Measurements from ENCODE around the gene CTR9. TPM values are rescaled to one million over a fixed set of nuclear protein-coding genes. Genes with fewer than 3 reads are reported as not detected.

CTR9 gene
- total and polyA plus RNA-seq, 9 of the 15 experiments (the other 6 are each of a cell fraction or from before 2014, with no cell fraction given) = 25.4 to 79.3 (median 47.3) TPM

GRCh38 chr11:10777393-10777793 is 26.3 kb downstream of the CTR9 start:
- no peak overlapping the region for H3K9ac ChIP-seq (ENCODE audit: insufficient read depth in 1 of 2, low read depth in 2 of 2, low read length in 2 of 2)
- H3K9me3 ChIP-seq (replicated peaks; ENCODE audit: control insufficient read depth, insufficient read depth, low read depth, low read length) = no peaks in the 10 kb centered on the region
- ChIA-PET CTCF (ENCODE audit: low intra/inter-chr PET ratio) (no interaction called here), POLR2A (interaction anchor here (1.4 kb wide), 1 partner anchor 15 kb away, joined by 5 read pairs; no protein-coding TSS in a partner anchor)
- no peak overlapping the region for H3K4me3 ChIP-seq
- intact Hi-C loops (cut with micrococcal nuclease) (no loop called here), in situ Hi-C loops (cut with MboI) (loop anchor here (25.0 kb wide), 1 partner anchor 485 kb away; no protein-coding TSS in a partner anchor)
- no peaks in the 10 kb centered on the region for H3K9me1 ChIP-seq (ENCODE audit: control insufficient read depth, insufficient read depth, low read length)
- DNase-seq (ENCODE audit: extremely low read depth in 1 of 4, low spot score in 3 of 4) (no peak), FAIRE-seq (no peak), ATAC-seq (no peak)
- H3K27me3 ChIP-seq (ENCODE audit: control insufficient read depth in 2 of 2, insufficient read depth in 2 of 2, low read length in 2 of 2) = no peaks in the 10 kb centered on the region
- no peak overlapping the region for H3K27ac ChIP-seq (ENCODE audit: extremely low read depth, low read depth, low read length)
- H2AFZ ChIP-seq (ENCODE audit: low read depth, low read length) = no peak overlapping the region
- BruUV-seq (replicated peaks) = no TSS peak
- H3K36me3 ChIP-seq (ENCODE audit: control insufficient read depth, insufficient read depth, low read length) = peaks cover 60% of the 10 kb centered on the region
- no peaks in the 10 kb centered on the region for H4K20me1 ChIP-seq (replicated peaks; ENCODE audit: control insufficient read depth, insufficient read depth, low read length)
- no peak overlapping the region for H3K4me2 ChIP-seq (ENCODE audit: insufficient read depth, low read length)
- 100% methylated on average over 3 of the region's 3 CpGs for WGBS (ENCODE audit: insufficient coverage, low coverage, missing lambda C conversion rate)
- H3K79me2 ChIP-seq (ENCODE audit: control insufficient read depth, insufficient read depth, low read length) = no peaks in the 10 kb centered on the region
- no peaks in the 10 kb centered on the region for H3K4me1 ChIP-seq (replicated peaks in 1 of 2; ENCODE audit: control insufficient read depth in 2 of 2, insufficient read depth in 2 of 2, low read length in 2 of 2)
- TF ChIP-seq CSDE1 (IDR thresholded peaks at IDR 0.05) (no peak), SLC30A9 (CRISPR knock-in tag; IDR thresholded peaks at IDR 0.05) (no peak), LCOR (CRISPR knock-in tag; IDR thresholded peaks at IDR 0.05) (no peak), ZNF347 (CRISPR knock-in tag; IDR thresholded peaks at IDR 0.05; ENCODE audit: low read depth) (no peak), ZBTB17 (CRISPR knock-in tag; IDR thresholded peaks at IDR 0.05) (no peak), MED1 (CRISPR knock-in tag; IDR thresholded peaks at IDR 0.05; ENCODE audit: borderline replicate concordance) (no peak), MNT (conservative IDR thresholded peaks at IDR 0.05) (no peak), FOXO4 (CRISPR knock-in tag; IDR thresholded peaks at IDR 0.05) (no peak), JUNB (CRISPR knock-in tag; conservative IDR thresholded peaks at IDR 0.05) (no peak), RFX5 (IDR thresholded peaks at IDR 0.05; ENCODE audit: low read depth, low read length) (no peak), IRF9 (tag; IDR thresholded peaks at IDR 0.05) (no peak), ZNF655 (CRISPR knock-in tag; IDR thresholded peaks at IDR 0.05) (no peak), ZNF143 (CRISPR knock-in tag; IDR thresholded peaks at IDR 0.05) (no peak), ELF4 (CRISPR knock-in tag; IDR thresholded peaks at IDR 0.05) (no peak), E2F3 (CRISPR knock-in tag; IDR thresholded peaks at IDR 0.05) (no peak), ZNF174 (CRISPR knock-in tag; IDR thresholded peaks at IDR 0.05) (no peak), BACH1 (tag; IDR thresholded peaks at IDR 0.05) (no peak), ZNF175 (CRISPR knock-in tag; IDR thresholded peaks at IDR 0.05; ENCODE audit: low read depth) (no peak), ZC3H4 (CRISPR knock-in tag; IDR thresholded peaks at IDR 0.05; ENCODE audit: borderline replicate concordance) (no peak)
